OCI-LY7 (cell line): ENCODE results near the gene TRMO. TPM values are rescaled to one million over a fixed set of nuclear protein-coding genes. Genes with fewer than 3 reads are reported as not detected.

Source experiments
- BruUV-seq: library from RNA; stranded (reverse); fragments of 400-500 nt; replicated peaks from 2 replicates; lab custom pipeline; 2021; lab: Mats Ljungman, UMichigan
- CTCF ChIA-PET: fragments of 300-600 bp; sonication (Branson Sonifier 250); formaldehyde crosslinking; loops from one replicate; lab custom pipeline; 2022; ENCODE audit warnings: antibody characterized with exemption; ENCODE audit not compliant: unreplicated experiment; lab: Charles Lee
- POLR2A ChIA-PET: fragments of 300-600 bp; sonication (Branson Sonifier 250); formaldehyde crosslinking; loops from one replicate; lab custom pipeline; 2022; ENCODE audit warnings: antibody characterized with exemption; lab: Charles Lee
- DNase-seq: peaks from one replicate; pipeline ENCODE4 v3.0.0-alpha.2; 2015; ENCODE audit warnings: low spot score
- H2AFZ ChIP-seq: fragments of 200-600 bp; sonication (generic), shearing (Covaris generic); 2 replicates; pipeline ENCODE4 v1.6.1; 2014; ENCODE audit warnings: mild to moderate bottlenecking, antibody characterized with exemption, low read length, moderate library complexity
- H3K27ac ChIP-seq: fragments of 200-600 bp; sonication (generic); 2 replicates; pipeline ENCODE4 v1.5.1; 2014; ENCODE audit warnings: mixed run types, low read depth, mild to moderate bottlenecking, moderate library complexity, low read length, inconsistent platforms; ENCODE audit not compliant: poor library complexity, severe bottlenecking
- H3K36me3 ChIP-seq: fragments of 200-600 bp; sonication (generic); 2 replicates; pipeline ENCODE4 v1.6.1; 2014; ENCODE audit warnings: mild to moderate bottlenecking, antibody characterized with exemption, low read length, moderate library complexity, mixed read lengths; ENCODE audit not compliant: insufficient read depth
- H3K4me1 ChIP-seq: fragments of 200-600 bp; sonication (generic); 2 replicates; pipeline ENCODE4 v1.5.1; 2014; ENCODE audit warnings: mild to moderate bottlenecking, low read length; ENCODE audit not compliant: insufficient read depth, poor library complexity, severe bottlenecking
- H3K4me2 ChIP-seq: fragments of 200-600 bp; sonication (generic); 2 replicates; pipeline ENCODE4 v1.6.1; 2014; ENCODE audit warnings: mild to moderate bottlenecking, low read length
- H3K4me3 ChIP-seq: fragments of 200-600 bp; sonication (generic); 2 replicates; pipeline ENCODE4 v1.5.1; 2014; ENCODE audit warnings: mild to moderate bottlenecking, low read depth, low read length; ENCODE audit not compliant: poor library complexity, severe bottlenecking
- H3K79me2 ChIP-seq: fragments of 200-600 bp; sonication (generic); 2 replicates; pipeline ENCODE4 v1.6.1; 2016; ENCODE audit warnings: low read depth, mild to moderate bottlenecking, low read length, moderate library complexity, mixed read lengths; ENCODE audit not compliant: insufficient read depth
- H3K9me2 ChIP-seq: fragments of 200-600 bp; sonication (generic); 2 replicates; pipeline ENCODE4 v1.6.1; 2016; ENCODE audit warnings: mild to moderate bottlenecking, low read length, mixed read lengths; ENCODE audit not compliant: insufficient read depth
- H3K9me3 ChIP-seq: fragments of 200-600 bp; sonication (generic); 2 replicates; pipeline ENCODE4 v1.6.1; 2014; ENCODE audit warnings: mild to moderate bottlenecking, mixed run types, low read length, mixed read lengths
- H4K20me1 ChIP-seq: fragments of 200-600 bp; sonication (generic); 2 replicates; pipeline ENCODE4 v1.6.1; 2014; ENCODE audit warnings: mild to moderate bottlenecking, antibody characterized with exemption, low read length, moderate library complexity, mixed read lengths; ENCODE audit not compliant: insufficient read depth
- EZH2phosphoT487 ChIP-seq: fragments of 200-600 bp; sonication (generic); IDR thresholded peaks from 2 replicates; pipeline ENCODE4 v1.6.1; 2018; ENCODE audit warnings: low read depth, borderline replicate concordance, mild to moderate bottlenecking, mixed run types, antibody characterized with exemption, low read length, moderate library complexity, mixed read lengths
- intact Hi-C: fragments of 100-400 bp; cut with micrococcal nuclease; formaldehyde crosslinking; loops from one replicate; pipeline ENCODE4 v1.10.0; 2022; ENCODE audit not compliant: unreplicated experiment
- total RNA-seq, 2 experiments: library from RNA; depleted of rRNA in 1 of 2; stranded (reverse); fragments of >200 nt in 1 of 2; shearing (Covaris generic) in 1 of 2; gene quantifications; 2 replicates each; pipeline ENCODE4 v1.2.3, GENCODE V29; 2014 to 2022
- TF ChIP-seq, protein P1 (sequence below): fragments of 200-600 bp; sonication (generic); conservative IDR thresholded peaks from 2 replicates; pipeline ENCODE4 v1.5.1; 2014; ENCODE audit warnings: mild to moderate bottlenecking, antibody characterized with exemption, low read length, moderate library complexity, mixed read lengths

The TRMO gene
- total RNA-seq, 2 experiments from 2014 or later: 10.9 to 17.6 TPM

DNA sequence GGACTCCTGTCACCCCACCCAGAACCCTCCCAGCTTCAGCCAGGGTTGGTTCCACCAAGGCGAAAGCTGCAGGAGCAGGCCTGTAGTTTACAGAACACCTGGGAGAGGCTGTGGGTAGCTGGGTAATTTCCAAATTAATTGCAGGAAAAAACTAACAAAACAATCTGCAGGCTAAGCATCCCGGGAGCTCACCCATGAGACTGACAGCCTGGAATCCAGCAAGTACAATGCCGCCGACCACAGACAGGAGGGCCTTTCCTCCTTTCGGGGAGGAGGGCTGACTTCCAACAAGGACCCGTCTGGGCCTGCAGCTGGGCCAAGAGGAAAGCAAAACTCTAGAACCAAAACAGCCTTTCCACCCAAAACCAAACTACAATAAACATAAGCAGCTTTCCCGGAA lies 59.0 kb downstream of the TRMO start:
- ChIA-PET CTCF (no interaction called here), POLR2A (interaction anchor here (0.6 to 1.9 kb wide), 3 partner anchors 22 to 834 kb away, joined by 3 to 6 read pairs (median 3); no protein-coding TSS in a partner anchor)
- BruUV-seq: no TSS peak

DNA sequence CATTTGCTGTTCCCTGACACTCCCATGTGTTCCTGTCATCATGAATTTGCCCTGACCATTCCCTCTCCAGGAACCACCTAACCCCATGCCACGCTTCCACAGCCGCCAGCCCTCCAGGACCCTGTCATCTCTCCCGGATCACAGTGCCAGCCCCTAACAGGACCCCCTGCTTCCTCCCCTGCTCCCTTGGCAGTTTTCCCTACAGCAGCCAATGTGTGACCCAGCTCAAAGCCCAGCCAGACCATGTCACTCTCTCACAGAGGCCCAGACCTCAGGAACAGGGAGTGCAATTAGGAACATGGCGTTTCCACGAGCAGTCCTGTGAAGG lies 61.2 kb downstream of the TRMO start:
- no peak for DNase-seq
- Histone ChIP-seq H3K9me2 (no peaks in the 10 kb centered on the region), H3K36me3 (no peaks in the 10 kb centered on the region), H3K27ac (no peak overlapping the region), H3K79me2 (no peaks in the 10 kb centered on the region), H3K9me3 (peaks cover 9% of the 10 kb centered on the region), H3K4me2 (no peak overlapping the region), H2AFZ (no peak overlapping the region), H3K4me1 (no peaks in the 10 kb centered on the region), H4K20me1 (no peaks in the 10 kb centered on the region), H3K4me3 (no peak overlapping the region)
- TF ChIP-seq EZH2phosphoT487: no peak
- TF ChIP-seq, protein P1, sequence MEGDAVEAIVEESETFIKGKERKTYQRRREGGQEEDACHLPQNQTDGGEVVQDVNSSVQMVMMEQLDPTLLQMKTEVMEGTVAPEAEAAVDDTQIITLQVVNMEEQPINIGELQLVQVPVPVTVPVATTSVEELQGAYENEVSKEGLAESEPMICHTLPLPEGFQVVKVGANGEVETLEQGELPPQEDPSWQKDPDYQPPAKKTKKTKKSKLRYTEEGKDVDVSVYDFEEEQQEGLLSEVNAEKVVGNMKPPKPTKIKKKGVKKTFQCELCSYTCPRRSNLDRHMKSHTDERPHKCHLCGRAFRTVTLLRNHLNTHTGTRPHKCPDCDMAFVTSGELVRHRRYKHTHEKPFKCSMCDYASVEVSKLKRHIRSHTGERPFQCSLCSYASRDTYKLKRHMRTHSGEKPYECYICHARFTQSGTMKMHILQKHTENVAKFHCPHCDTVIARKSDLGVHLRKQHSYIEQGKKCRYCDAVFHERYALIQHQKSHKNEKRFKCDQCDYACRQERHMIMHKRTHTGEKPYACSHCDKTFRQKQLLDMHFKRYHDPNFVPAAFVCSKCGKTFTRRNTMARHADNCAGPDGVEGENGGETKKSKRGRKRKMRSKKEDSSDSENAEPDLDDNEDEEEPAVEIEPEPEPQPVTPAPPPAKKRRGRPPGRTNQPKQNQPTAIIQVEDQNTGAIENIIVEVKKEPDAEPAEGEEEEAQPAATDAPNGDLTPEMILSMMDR: no peak
- no TSS peak for BruUV-seq
- intact Hi-C loops: no loop called here
- ChIA-PET POLR2A (interaction anchor here (0.6 kb wide), 1 partner anchor 62 kb away, joined by 3 read pairs; the partner anchor contains the start of gene TRMO), CTCF (no interaction called here)

More for the DNA sequence above, 59.0 kb downstream of the TRMO start:
- Histone ChIP-seq H3K9me3 (peaks cover 15% of the 10 kb centered on the region), H3K79me2 (no peaks in the 10 kb centered on the region), H3K4me1 (peaks cover 9% of the 10 kb centered on the region), H3K4me2 (no peak overlapping the region), H4K20me1 (no peaks in the 10 kb centered on the region), H2AFZ (no peak overlapping the region), H3K36me3 (no peaks in the 10 kb centered on the region), H3K4me3 (no peak overlapping the region), H3K27ac (no peak overlapping the region), H3K9me2 (no peaks in the 10 kb centered on the region)
- DNase-seq: no peak
- TF ChIP-seq EZH2phosphoT487: no peak
- TF ChIP-seq, protein P1: no peak
- intact Hi-C loops: no loop called here

- no peak for DNase-seq
- CTCF ChIA-PET: no interaction called here
These were observed 61.7 kb downstream of the TRMO start for GRCh38 chr9:97860451-97861147.

More at GRCh38 chr9:97860451-97861147, 61.7 kb downstream of the TRMO start:
- Histone ChIP-seq H3K36me3 (no peaks in the 10 kb centered on the region), H3K4me2 (no peak overlapping the region), H3K9me3 (peaks cover 4% of the 10 kb centered on the region), H3K4me3 (no peak overlapping the region), H3K4me1 (no peaks in the 10 kb centered on the region), H4K20me1 (no peaks in the 10 kb centered on the region), H2AFZ (no peak overlapping the region), H3K79me2 (no peaks in the 10 kb centered on the region), H3K9me2 (no peaks in the 10 kb centered on the region), H3K27ac (no peak overlapping the region)
- POLR2A ChIA-PET: interaction anchor here (0.6 kb wide), 1 partner anchor 62 kb away, joined by 3 read pairs; the partner anchor contains the start of gene TRMO
- TF ChIP-seq EZH2phosphoT487: no peak
- intact Hi-C loops: no loop called here
- BruUV-seq: no TSS peak
